Measurements from ENCODE around the gene SC5D. TPM values are rescaled to one million over a fixed set of nuclear protein-coding genes. Genes with fewer than 3 reads are reported as not detected.

The SC5D gene
- total RNA-seq, 1 experiment from 2014 or later = 36.3 TPM

GRCh38 chr11:121356357-121356756 is 63.8 kb downstream of the SC5D start:
- DNase-seq (ENCODE audit: low read depth) = no peak

Other genes starting within 250 kb of the SC5D start
- 0.12 TPM in 1 of 2 replicates, not detected in the other for gene TECTA, start 191.5 kb upstream of the SC5D start, total RNA-seq (2014; rRNA removed; shearing (Covaris generic))
- gene SORL1, start 159.5 kb downstream of the SC5D start, total RNA-seq (2014; rRNA removed; shearing (Covaris generic)) = 0.60 and 1.3 TPM in 2 replicates

Measured in RPMI7951 (cell line).